Measurements from ENCODE around the gene NIM1K. TPM values are rescaled to one million over a fixed set of nuclear protein-coding genes. Genes with fewer than 3 reads are reported as not detected.

The NIM1K gene
- total RNA-seq, 2 experiments from 2014 or later, result 2.0 to 2.1 TPM

DNA sequence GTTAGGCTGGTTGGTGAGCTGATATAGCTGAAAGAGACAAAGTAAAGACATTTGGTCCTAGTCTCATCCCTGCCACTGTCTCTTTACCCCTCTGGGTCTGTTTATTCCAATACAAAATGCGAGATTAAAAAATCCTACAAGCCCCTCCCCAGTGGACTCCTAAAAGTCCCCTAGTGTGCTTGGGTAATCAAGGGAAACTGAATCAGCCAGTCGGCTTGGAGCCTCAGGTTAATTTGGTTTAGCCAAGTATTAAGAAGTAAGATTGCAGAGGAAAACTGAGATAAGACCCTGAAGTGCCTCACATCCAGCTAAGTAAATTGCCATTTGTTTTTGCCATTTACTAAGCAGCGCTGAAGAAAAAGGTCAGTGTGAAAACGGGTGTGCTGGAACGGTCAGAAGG lies 10.4 kb downstream of the NIM1K start:
- Mint-ChIP-seq H3K4me1 (no peaks in the 10 kb centered on the region), H3K36me3 (no peaks in the 10 kb centered on the region), H3K9me3 (no peaks in the 10 kb centered on the region), H3K4me3 (no peak overlapping the region), H3K27ac (no peak overlapping the region), H3K27me3 (no peaks in the 10 kb centered on the region)
- no peak for DNase-seq

GRCh38 chr5:43203373-43203772 lies 11.3 kb downstream of the NIM1K start:
- H3K27ac Mint-ChIP-seq, result no peak overlapping the region
- H3K36me3 Mint-ChIP-seq, result no peaks in the 10 kb centered on the region
- H3K27me3 Mint-ChIP-seq, result peaks cover 6% of the 10 kb centered on the region
- no peaks in the 10 kb centered on the region for H3K9me3 Mint-ChIP-seq
- H3K4me3 Mint-ChIP-seq, result no peak overlapping the region
- no peak for DNase-seq
- H3K4me1 Mint-ChIP-seq, result no peaks in the 10 kb centered on the region

DNA sequence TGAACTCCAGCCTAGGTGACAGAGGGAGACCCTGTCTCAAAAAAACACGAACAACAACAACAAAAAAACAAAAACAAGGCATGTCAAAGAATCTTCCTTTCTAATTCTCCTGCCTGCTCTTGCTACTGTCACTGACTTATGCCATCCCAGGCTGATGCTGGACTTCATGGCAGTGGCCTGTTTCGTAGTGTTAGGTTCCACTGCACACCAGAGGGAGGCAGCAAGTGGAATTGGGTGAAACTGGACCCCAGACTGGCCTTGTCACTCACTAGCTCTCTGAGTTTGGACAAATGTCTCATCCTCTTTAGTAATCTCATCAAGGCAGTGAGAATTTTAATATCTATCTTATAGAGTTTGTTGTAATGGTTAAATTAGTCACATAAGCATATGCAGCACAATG lies 12.9 kb downstream of the NIM1K start:
- no peak for DNase-seq
- no peaks in the 10 kb centered on the region for H3K36me3 Mint-ChIP-seq
- H3K27ac Mint-ChIP-seq, result no peak overlapping the region
- no peak overlapping the region for H3K4me3 Mint-ChIP-seq
- H3K4me1 Mint-ChIP-seq, result no peaks in the 10 kb centered on the region
- no peaks in the 10 kb centered on the region for H3K9me3 Mint-ChIP-seq
- peaks cover 14% of the 10 kb centered on the region for H3K27me3 Mint-ChIP-seq

DNA sequence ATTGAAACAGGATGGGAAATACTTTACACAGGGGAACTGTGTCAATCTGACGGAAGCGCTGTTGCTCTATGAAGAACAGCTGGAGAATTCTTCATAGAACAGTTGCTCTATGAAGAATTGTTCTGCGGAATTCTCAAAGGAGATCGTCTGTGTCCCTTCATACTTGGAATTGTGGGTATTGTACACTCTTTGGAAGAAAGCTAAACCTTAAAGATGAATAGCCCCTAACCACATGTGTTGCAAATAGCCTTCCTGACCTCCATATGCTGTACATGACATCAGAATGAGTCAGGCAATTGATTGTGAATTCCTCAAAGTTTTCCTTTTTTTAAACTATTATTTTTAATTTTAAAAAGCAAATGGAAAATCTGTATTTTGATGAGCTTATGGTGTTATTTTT lies 15.6 kb downstream of the NIM1K start:
- H3K9me3 Mint-ChIP-seq, result no peaks in the 10 kb centered on the region
- H3K4me3 Mint-ChIP-seq, result no peak overlapping the region
- H3K27me3 Mint-ChIP-seq, result peaks cover 14% of the 10 kb centered on the region
- H3K4me1 Mint-ChIP-seq, result no peaks in the 10 kb centered on the region
- DNase-seq, result no peak
- no peak overlapping the region for H3K27ac Mint-ChIP-seq
- H3K36me3 Mint-ChIP-seq, result no peaks in the 10 kb centered on the region

DNA sequence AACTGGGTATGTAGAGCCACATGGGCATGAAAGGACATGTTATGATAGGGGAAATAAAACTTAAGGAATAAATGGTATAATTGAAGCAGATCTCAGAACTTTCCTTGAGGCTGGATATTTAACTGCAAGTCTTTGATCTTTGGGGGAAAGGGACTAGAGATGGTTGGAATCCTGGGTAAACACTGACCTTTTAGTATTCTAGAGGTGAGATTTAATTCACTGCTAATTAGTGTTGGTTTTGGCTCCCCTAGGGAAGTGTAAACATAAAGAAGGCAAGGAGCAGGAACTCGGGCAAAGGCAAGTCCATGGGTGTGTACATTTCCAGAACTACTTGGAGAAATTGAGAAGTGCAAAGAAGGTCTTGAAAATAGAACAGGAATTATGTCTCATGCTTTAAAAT lies 16.6 kb downstream of the NIM1K start:
- H3K4me3 Mint-ChIP-seq, result no peak overlapping the region
- no peaks in the 10 kb centered on the region for H3K36me3 Mint-ChIP-seq
- H3K4me1 Mint-ChIP-seq, result no peaks in the 10 kb centered on the region
- H3K27ac Mint-ChIP-seq, result no peak overlapping the region
- peaks cover 14% of the 10 kb centered on the region for H3K27me3 Mint-ChIP-seq
- H3K9me3 Mint-ChIP-seq, result no peaks in the 10 kb centered on the region
- DNase-seq, result no peak

DNA sequence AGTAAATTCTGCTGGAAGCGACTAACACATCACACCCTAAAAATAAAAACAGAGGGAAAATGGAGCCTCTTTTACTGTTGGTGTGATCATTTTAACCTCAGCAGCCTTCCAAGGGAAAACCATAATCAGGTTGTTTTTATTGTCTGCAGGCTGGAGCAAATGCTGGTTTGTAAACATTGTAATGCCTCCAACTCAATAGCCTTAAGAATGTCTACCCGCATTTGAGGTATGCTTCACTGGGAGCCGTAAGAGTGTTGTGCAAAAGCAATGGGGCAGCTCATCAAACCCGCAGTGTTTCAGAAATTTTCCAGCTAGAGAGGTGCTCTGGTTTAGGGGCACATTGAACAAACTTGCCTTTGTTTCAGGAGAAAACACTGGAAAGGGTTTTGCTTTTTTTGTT lies 17.0 kb downstream of the NIM1K start:
- no peaks in the 10 kb centered on the region for H3K9me3 Mint-ChIP-seq
- H3K27ac Mint-ChIP-seq, result no peak overlapping the region
- no peak for DNase-seq
- no peak overlapping the region for H3K4me3 Mint-ChIP-seq
- no peaks in the 10 kb centered on the region for H3K4me1 Mint-ChIP-seq
- no peaks in the 10 kb centered on the region for H3K36me3 Mint-ChIP-seq
- H3K27me3 Mint-ChIP-seq, result peaks cover 14% of the 10 kb centered on the region

DNA sequence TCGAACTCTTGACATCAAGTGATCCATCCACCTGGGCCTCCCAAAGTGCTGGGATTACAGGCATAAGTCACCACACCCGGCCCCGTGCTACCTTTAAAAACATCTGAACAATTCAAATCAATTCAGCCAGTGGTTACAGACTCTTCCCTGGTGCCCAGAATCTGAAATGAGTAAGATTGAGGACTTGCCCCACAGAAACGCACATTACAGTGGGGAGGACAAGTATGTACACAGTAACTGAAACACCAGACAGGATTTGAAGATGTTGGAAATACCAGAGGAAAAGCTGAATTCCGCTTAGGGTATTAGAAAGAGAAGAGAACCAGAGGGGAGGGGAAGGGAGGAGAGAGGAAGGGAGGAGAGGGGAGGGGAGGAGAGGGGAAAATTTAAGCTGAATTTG lies 17.8 kb downstream of the NIM1K start:
- no peaks in the 10 kb centered on the region for H3K9me3 Mint-ChIP-seq
- no peak for DNase-seq
- no peak overlapping the region for H3K4me3 Mint-ChIP-seq
- no peaks in the 10 kb centered on the region for H3K4me1 Mint-ChIP-seq
- no peaks in the 10 kb centered on the region for H3K36me3 Mint-ChIP-seq
- peaks cover 14% of the 10 kb centered on the region for H3K27me3 Mint-ChIP-seq
- H3K27ac Mint-ChIP-seq, result no peak overlapping the region

DNA sequence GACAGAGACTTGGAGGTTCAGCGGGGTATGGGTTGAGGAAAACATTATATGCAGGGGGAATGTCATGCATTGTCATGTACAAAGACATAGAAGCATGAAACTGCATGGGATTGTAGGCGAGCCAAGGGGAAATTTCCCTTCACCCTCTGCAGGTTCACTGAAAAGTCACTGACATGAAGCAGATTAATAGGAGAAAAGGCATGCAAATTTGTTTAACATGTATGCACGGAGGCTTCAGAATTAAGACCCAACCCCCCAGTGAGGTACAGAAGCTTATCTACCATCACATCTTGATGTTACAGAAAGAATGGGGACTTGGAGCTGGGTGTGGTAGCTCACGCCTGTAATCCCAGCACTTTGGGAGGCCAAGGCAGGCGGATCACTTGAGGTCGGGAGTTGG lies 18.5 kb downstream of the NIM1K start:
- no peak for DNase-seq
- peaks cover 14% of the 10 kb centered on the region for H3K27me3 Mint-ChIP-seq
- no peaks in the 10 kb centered on the region for H3K4me1 Mint-ChIP-seq
- H3K36me3 Mint-ChIP-seq, result no peaks in the 10 kb centered on the region
- H3K9me3 Mint-ChIP-seq, result no peaks in the 10 kb centered on the region
- H3K27ac Mint-ChIP-seq, result no peak overlapping the region
- no peak overlapping the region for H3K4me3 Mint-ChIP-seq

GRCh38 chr5:43213951-43214350 lies 21.9 kb downstream of the NIM1K start:
- Mint-ChIP-seq H3K4me1 (no peaks in the 10 kb centered on the region), H3K27me3 (peaks cover 4% of the 10 kb centered on the region), H3K27ac (no peak overlapping the region), H3K9me3 (no peaks in the 10 kb centered on the region), H3K4me3 (no peak overlapping the region), H3K36me3 (no peaks in the 10 kb centered on the region)
- no peak for DNase-seq

DNA sequence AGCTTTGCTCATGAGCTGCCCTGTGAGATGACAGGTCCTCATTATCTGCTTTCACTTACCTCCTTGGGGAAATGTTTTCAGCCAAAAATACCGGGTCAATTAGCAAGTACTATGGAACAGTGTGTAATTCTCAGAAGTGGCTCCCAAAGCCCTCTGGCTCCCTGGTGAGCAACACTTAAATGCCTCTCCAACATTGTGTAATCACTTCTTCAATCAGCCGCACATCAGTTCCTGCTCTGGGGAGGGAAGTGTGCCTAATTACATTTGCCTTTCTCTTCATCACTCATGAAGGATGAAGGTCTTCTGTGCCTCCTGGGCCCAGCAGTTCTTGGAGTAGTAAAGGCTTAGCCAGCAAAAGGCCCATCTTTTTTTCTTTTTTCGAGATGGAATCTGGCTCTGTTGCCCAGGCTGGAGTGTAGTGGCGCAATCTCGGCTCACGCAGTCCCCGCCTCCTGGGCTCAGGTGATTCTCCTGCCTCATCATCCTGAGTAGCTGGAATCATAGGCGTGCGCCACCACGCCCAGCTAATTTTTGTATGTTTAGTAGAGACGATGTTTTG lies 23.1 kb downstream of the NIM1K start:
- H3K4me3 Mint-ChIP-seq, result no peak overlapping the region
- H3K27ac Mint-ChIP-seq, result no peak overlapping the region
- no peaks in the 10 kb centered on the region for H3K36me3 Mint-ChIP-seq
- no peaks in the 10 kb centered on the region for H3K4me1 Mint-ChIP-seq
- H3K9me3 Mint-ChIP-seq, result no peaks in the 10 kb centered on the region
- no peaks in the 10 kb centered on the region for H3K27me3 Mint-ChIP-seq
- no peak for DNase-seq

- no peak for DNase-seq
- Mint-ChIP-seq H3K36me3 (no peaks in the 10 kb centered on the region), H3K9me3 (no peaks in the 10 kb centered on the region), H3K4me3 (no peak overlapping the region), H3K27me3 (no peaks in the 10 kb centered on the region), H3K4me1 (no peaks in the 10 kb centered on the region), H3K27ac (no peak overlapping the region)
Measured at GRCh38 chr5:43216941-43217340, 24.9 kb downstream of the NIM1K start.

DNA sequence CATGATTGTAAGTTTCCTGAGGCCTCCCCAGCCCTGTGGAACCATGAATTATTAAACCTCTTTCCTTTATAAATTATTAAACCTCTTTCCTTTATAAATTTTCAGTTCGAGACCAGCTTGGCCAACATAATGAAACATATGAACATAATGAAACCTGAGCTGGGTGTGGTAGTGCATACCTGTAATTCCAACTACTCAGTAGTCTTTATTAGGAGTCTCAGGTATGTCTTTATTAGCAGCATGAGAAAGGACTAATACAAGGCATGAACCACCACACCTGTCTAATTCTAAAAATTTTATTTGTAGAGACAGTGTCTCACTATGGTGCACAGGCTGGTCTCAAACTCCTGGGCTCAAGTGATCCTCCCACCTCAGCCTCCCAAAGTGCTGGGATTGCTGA lies 27.1 kb downstream of the NIM1K start:
- no peaks in the 10 kb centered on the region for H3K4me1 Mint-ChIP-seq
- no peak overlapping the region for H3K27ac Mint-ChIP-seq
- no peaks in the 10 kb centered on the region for H3K27me3 Mint-ChIP-seq
- H3K4me3 Mint-ChIP-seq, result no peak overlapping the region
- no peak for DNase-seq
- no peaks in the 10 kb centered on the region for H3K9me3 Mint-ChIP-seq
- H3K36me3 Mint-ChIP-seq, result no peaks in the 10 kb centered on the region

- H3K4me3 Mint-ChIP-seq, result no peak overlapping the region
- no peaks in the 10 kb centered on the region for H3K36me3 Mint-ChIP-seq
- no peak overlapping the region for H3K27ac Mint-ChIP-seq
- H3K9me3 Mint-ChIP-seq, result no peaks in the 10 kb centered on the region
- H3K4me1 Mint-ChIP-seq, result no peaks in the 10 kb centered on the region
- no peaks in the 10 kb centered on the region for H3K27me3 Mint-ChIP-seq
- DNase-seq, result no peak
Measured at GRCh38 chr5:43221502-43221901, 29.5 kb downstream of the NIM1K start.

- no peaks in the 10 kb centered on the region for H3K4me1 Mint-ChIP-seq
- no peak for DNase-seq
- H3K9me3 Mint-ChIP-seq, result no peaks in the 10 kb centered on the region
- no peak overlapping the region for H3K4me3 Mint-ChIP-seq
- no peaks in the 10 kb centered on the region for H3K36me3 Mint-ChIP-seq
- no peaks in the 10 kb centered on the region for H3K27me3 Mint-ChIP-seq
- H3K27ac Mint-ChIP-seq, result no peak overlapping the region
Measured at GRCh38 chr5:43225649-43226245, 33.7 kb downstream of the NIM1K start.

- no peaks in the 10 kb centered on the region for H3K4me1 Mint-ChIP-seq
- H3K27me3 Mint-ChIP-seq, result no peaks in the 10 kb centered on the region
- H3K4me3 Mint-ChIP-seq, result no peak overlapping the region
- H3K27ac Mint-ChIP-seq, result no peak overlapping the region
- no peaks in the 10 kb centered on the region for H3K36me3 Mint-ChIP-seq
- H3K9me3 Mint-ChIP-seq, result no peaks in the 10 kb centered on the region
- DNase-seq, result no peak
Measured at GRCh38 chr5:43227655-43228054, 35.6 kb downstream of the NIM1K start.

- H3K36me3 Mint-ChIP-seq, result no peaks in the 10 kb centered on the region
- no peaks in the 10 kb centered on the region for H3K27me3 Mint-ChIP-seq
- H3K27ac Mint-ChIP-seq, result no peak overlapping the region
Measured at GRCh38 chr5:43230707-43231106, 38.7 kb downstream of the NIM1K start.

More at GRCh38 chr5:43230707-43231106, 38.7 kb downstream of the NIM1K start:
- DNase-seq, result no peak
- Mint-ChIP-seq H3K9me3 (no peaks in the 10 kb centered on the region), H3K4me1 (peaks cover 4% of the 10 kb centered on the region), H3K4me3 (no peak overlapping the region)
